ENCODE measurements around the gene NTN3. TPM values are rescaled to one million over a fixed set of nuclear protein-coding genes. Genes with fewer than 3 reads are reported as not detected.

NTN3 gene
- total and polyA plus RNA-seq, 11 donors: 0.09 to 0.50 (median 0.20) TPM; not detected in 5

DNA sequence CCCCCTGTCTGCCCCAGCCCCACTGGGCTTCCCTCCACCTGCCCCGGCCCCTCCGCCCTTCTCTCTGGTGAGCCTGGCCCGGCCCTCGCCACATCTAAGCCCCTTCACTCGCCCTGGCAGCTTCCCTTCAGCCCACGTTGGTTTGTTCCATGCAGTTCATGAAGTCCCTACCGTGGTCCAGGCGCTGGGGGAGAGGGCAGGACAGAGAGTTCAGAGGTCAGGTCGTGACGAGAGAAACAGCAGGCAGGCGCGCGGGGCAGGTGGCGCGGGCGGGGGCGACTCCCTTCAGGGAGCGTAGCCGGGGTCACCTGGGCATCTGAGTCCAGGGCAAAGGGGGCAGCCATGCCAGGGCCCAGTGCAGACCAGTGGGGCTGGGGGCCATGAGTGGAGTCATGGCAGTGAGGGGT lies 20.1 kb upstream of the NTN3 start:
- DNase-seq (no peak), ATAC-seq (no peak)
- Histone ChIP-seq H3K27me3 (no peaks in the 10 kb centered on the region), H3K9me3 (no peaks in the 10 kb centered on the region), H3K36me3 (peaks cover 0 to 46% (median 2%) of the 10 kb centered on the region in 9 donors), H3K4me3 (no peak overlapping the region), H3K27ac (no peak overlapping the region), H3K4me1 (no peaks in the 10 kb centered on the region)
- TF ChIP-seq, protein P1, sequence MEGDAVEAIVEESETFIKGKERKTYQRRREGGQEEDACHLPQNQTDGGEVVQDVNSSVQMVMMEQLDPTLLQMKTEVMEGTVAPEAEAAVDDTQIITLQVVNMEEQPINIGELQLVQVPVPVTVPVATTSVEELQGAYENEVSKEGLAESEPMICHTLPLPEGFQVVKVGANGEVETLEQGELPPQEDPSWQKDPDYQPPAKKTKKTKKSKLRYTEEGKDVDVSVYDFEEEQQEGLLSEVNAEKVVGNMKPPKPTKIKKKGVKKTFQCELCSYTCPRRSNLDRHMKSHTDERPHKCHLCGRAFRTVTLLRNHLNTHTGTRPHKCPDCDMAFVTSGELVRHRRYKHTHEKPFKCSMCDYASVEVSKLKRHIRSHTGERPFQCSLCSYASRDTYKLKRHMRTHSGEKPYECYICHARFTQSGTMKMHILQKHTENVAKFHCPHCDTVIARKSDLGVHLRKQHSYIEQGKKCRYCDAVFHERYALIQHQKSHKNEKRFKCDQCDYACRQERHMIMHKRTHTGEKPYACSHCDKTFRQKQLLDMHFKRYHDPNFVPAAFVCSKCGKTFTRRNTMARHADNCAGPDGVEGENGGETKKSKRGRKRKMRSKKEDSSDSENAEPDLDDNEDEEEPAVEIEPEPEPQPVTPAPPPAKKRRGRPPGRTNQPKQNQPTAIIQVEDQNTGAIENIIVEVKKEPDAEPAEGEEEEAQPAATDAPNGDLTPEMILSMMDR (IDR thresholded peaks at IDR 0.05): no peak
- TF ChIP-seq POLR2A (IDR thresholded peaks at IDR 0.05): no peak
- WGBS, 4 donors: 93 to 96% (median 95%) methylated on average over 19 of the region's 19 CpGs
- intact Hi-C loops (cut with DNase I): no loop called here

DNA sequence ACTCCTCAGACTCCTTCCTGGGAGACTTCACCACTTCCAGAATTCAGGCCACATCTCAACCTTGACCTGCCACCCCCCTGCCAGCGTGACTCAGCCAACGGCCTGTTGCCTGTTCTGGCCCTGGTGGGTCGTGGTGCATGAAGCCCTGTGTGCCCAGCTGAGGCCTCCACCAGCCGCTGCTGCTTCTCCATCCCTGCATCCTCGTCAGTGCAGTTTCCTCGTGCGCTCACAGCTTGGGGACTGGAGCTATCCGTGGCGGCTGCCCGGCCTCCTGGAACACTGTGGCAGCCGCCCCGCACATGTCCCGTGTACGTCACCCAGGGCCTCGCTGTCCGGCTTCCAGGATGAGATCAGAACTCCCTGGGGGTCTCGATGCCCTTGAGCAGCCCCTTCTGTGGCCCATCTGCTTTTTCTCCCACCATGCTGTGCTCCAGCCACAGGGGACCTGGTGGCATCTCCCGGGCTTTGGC lies 19.2 kb upstream of the NTN3 start:
- no peak for DNase-seq
- intact Hi-C loops (cut with DNase I): no loop called here
- Histone ChIP-seq H3K27me3 (no peaks in the 10 kb centered on the region), H3K36me3 (peaks cover 0 to 43% (median 0%) of the 10 kb centered on the region in 9 donors), H3K9me3 (no peaks in the 10 kb centered on the region), H3K4me3 (no peak overlapping the region), H3K27ac (no peak overlapping the region), H3K4me1 (no peaks in the 10 kb centered on the region)
- WGBS, 4 donors: 94 to 97% (median 96%) methylated on average over 18 of the region's 18 CpGs
- TF ChIP-seq POLR2A (IDR thresholded peaks at IDR 0.05): no peak
- TF ChIP-seq, protein P1 (IDR thresholded peaks at IDR 0.05): no peak
- ATAC-seq: no peak

DNA sequence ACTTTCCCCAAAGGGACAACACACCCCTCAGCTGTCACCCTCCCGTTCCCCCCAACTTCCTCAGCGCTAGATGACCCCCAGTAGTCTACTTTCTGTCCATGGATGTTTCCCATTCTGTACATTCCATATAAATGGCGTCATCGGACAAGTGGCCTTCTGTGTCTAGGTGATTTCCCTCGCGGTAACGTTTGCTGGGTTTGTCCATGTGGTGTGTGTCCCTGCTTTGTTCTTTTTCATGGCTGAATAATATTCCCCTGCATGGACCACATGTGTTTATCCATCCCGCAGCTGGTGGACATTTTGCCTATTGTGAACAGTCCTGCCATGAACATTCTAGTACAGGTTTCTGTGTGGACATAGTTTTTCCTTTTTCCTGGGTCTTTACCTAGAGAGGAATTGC lies 18.4 kb upstream of the NTN3 start:
- no peaks in the 10 kb centered on the region for H3K27me3 ChIP-seq
- DNase-seq (no peak), ATAC-seq (no peak)
- peaks cover 0 to 43% (median 0%) of the 10 kb centered on the region in 9 donors for H3K36me3 ChIP-seq
- no peak overlapping the region for H3K27ac ChIP-seq
- no peaks in the 10 kb centered on the region for H3K9me3 ChIP-seq
- TF ChIP-seq, protein P1 (IDR thresholded peaks at IDR 0.05): no peak
- TF ChIP-seq POLR2A (IDR thresholded peaks at IDR 0.05): no peak
- H3K4me1 ChIP-seq: no peaks in the 10 kb centered on the region
- intact Hi-C loops (cut with DNase I): no loop called here
- no peak overlapping the region for H3K4me3 ChIP-seq
- 96 to 97% (median 97%) methylated on average over 8 of the region's 8 CpGs for WGBS, 4 donors

DNA sequence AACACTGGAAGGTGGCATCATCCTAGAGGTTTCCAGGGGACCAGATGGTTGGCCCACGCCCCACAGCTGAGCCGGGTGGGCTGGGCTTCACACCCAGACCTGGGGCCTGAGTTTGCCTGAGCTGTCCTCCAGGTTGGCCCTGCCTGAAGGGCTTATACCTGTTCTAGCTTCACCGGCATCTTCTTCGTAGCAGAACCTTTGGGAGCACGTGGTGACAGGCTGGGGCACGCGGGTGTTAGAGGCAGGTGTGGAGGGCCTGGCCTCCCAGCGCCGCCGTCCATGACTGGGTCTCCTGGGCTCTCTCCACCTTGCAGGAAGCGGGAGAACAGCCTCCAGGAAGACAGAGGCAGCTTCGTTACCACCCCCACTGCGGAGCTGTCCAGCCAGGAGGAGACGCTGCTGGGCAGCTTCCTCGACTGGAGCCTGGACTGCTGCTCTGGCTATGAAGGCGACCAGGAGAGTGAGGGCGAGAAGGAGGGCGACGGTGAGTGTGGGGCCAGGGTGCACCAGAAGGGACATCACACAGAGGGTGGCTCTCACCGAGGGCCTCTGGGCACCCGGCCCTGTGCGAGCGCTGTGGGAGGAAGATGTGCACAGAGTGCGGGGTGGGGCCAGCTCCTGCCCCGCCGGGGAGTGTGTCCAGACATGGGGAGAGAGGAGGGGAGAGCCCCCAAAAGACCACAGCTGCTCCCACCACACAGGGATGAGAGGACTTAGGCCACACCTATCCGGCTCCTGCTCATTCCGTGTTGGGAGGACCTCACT lies 15.8 kb upstream of the NTN3 start:
- Histone ChIP-seq H3K4me3 (no peak overlapping the region), H3K27ac (no peak overlapping the region), H3K4me1 (peaks cover 0 to 15% (median 7%) of the 10 kb centered on the region in 12 donors), H3K36me3 (peaks cover 0 to 30% (median 0%) of the 10 kb centered on the region in 9 donors), H3K9me3 (no peaks in the 10 kb centered on the region), H3K27me3 (no peaks in the 10 kb centered on the region)
- intact Hi-C loops (cut with DNase I): no loop called here
- ATAC-seq (no peak), DNase-seq (no peak)
- no peak for TF ChIP-seq POLR2A (IDR thresholded peaks at IDR 0.05)
- TF ChIP-seq, protein P1 (IDR thresholded peaks at IDR 0.05): no peak
- 93 to 96% (median 95%) methylated on average over 26 to 28 of the region's 28 CpGs for WGBS, 4 donors

Measured in heart left ventricle (tissue), 16 donors.